HAP-1 (cell line): ENCODE results near the gene TOR1A.
"Not testable (repeated sequence)": the region's sequence is repeated elsewhere in the genome, so short reads cannot be mapped to it uniquely, and the experiment has no call there.

Experiments
- DNase-seq, 2 experiments: peaks; one replicate each; pipeline ENCODE4 v3.0.0-alpha.2; 2016 to 2020; ENCODE audit warnings: low spot score in 2 of 2
- H3K27me3 ChIP-seq: fragments of 250-450 bp; sonication (Bioruptor Pico); 2 replicates; pipeline ENCODE4 v1.5.1; 2020; ENCODE audit warnings: low read depth, mild to moderate bottlenecking, moderate library complexity
- H3K36me3 ChIP-seq: fragments of 250-450 bp; sonication (Bioruptor Pico); replicated peaks from 2 replicates; pipeline ENCODE4 v1.5.1; 2020; ENCODE audit warnings: mild to moderate bottlenecking
- H3K4me1 ChIP-seq: fragments of 250-450 bp; sonication (Bioruptor Pico); 2 replicates; pipeline ENCODE4 v1.5.1; 2020; ENCODE audit warnings: mild to moderate bottlenecking
- H3K4me3 ChIP-seq: fragments of 250-450 bp; sonication (Bioruptor Pico); 2 replicates; pipeline ENCODE4 v1.5.1; 2020; ENCODE audit warnings: mild to moderate bottlenecking, moderate library complexity
- H3K9me3 ChIP-seq: fragments of 250-450 bp; sonication (Bioruptor Pico); 2 replicates; pipeline ENCODE4 v1.5.1; 2020; ENCODE audit warnings: mild to moderate bottlenecking, moderate library complexity
- in situ Hi-C: fragments of 300-500 bp; cut with MboI; formaldehyde crosslinking; loops from 3 replicates; pipeline ENCODE4 v1.14.3; 2020; ENCODE audit warnings: low sequenced_read_pairs, inconsistent platforms, mixed read lengths

Gene TOR1A

DNA sequence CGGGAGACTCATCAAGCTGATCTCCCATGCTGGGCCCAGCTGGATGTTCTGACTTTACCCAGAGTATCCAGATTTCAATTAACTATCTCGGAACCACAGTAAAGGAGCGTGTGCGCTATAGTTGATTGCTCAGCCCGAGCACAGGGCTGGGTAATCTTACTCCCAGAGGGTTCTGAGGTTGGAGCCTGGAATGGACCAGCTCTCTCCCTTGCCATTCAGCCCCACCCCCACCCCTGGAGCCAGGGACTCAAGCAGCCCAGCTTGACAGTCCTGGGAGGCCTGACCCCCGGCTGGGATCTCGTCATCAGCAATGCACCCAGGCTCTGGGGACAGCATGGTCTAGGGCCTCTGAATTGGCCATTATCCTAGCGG lies 47.4 kb downstream of the TOR1A start:
- H3K4me3 ChIP-seq: no peak overlapping the region
- no peaks in the 10 kb centered on the region for H3K27me3 ChIP-seq
- DNase-seq: no peak
- in situ Hi-C loops: no loop called here
- no peaks in the 10 kb centered on the region for H3K9me3 ChIP-seq
- H3K4me1 ChIP-seq: no peaks in the 10 kb centered on the region
- H3K36me3 ChIP-seq: no peaks in the 10 kb centered on the region

DNA sequence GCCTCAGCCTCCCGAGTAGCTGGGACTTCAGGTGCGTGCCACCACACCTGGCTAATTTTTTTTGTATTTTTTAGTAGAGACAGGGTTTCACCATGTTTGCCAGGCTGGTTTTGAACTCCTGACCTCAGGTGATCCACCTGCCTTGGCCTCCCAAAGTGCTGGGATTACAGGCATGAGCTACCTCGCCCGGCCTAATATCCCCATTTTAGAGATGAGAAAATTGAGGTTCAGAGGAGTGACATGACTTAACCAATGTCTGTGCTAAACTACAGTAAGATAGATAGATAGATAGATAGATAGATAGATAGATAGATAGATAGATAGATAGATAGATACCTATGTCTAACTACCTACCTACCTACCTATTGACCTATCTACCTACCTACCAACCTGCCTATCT lies 47.8 kb downstream of the TOR1A start:
- DNase-seq, H3K4me1 ChIP-seq, H3K9me3 ChIP-seq, H3K27me3 ChIP-seq, H3K4me3 ChIP-seq, in situ Hi-C loops, H3K36me3 ChIP-seq: not testable (repeated sequence)

GRCh38 chr9:129775448-129775798 lies 48.5 kb downstream of the TOR1A start:
- DNase-seq: no peak
- Histone ChIP-seq H3K9me3 (no peaks in the 10 kb centered on the region), H3K4me1 (no peaks in the 10 kb centered on the region), H3K4me3 (no peak overlapping the region), H3K36me3 (no peaks in the 10 kb centered on the region), H3K27me3 (no peaks in the 10 kb centered on the region)
- in situ Hi-C loops: no loop called here

- in situ Hi-C loops: no loop called here
- H3K4me1 ChIP-seq: no peaks in the 10 kb centered on the region
- no peaks in the 10 kb centered on the region for H3K27me3 ChIP-seq
- no peak for DNase-seq
- H3K9me3 ChIP-seq: no peaks in the 10 kb centered on the region
- no peak overlapping the region for H3K4me3 ChIP-seq
- no peaks in the 10 kb centered on the region for H3K36me3 ChIP-seq
These were observed 49.0 kb downstream of the TOR1A start for GRCh38 chr9:129774791-129775447.

DNA sequence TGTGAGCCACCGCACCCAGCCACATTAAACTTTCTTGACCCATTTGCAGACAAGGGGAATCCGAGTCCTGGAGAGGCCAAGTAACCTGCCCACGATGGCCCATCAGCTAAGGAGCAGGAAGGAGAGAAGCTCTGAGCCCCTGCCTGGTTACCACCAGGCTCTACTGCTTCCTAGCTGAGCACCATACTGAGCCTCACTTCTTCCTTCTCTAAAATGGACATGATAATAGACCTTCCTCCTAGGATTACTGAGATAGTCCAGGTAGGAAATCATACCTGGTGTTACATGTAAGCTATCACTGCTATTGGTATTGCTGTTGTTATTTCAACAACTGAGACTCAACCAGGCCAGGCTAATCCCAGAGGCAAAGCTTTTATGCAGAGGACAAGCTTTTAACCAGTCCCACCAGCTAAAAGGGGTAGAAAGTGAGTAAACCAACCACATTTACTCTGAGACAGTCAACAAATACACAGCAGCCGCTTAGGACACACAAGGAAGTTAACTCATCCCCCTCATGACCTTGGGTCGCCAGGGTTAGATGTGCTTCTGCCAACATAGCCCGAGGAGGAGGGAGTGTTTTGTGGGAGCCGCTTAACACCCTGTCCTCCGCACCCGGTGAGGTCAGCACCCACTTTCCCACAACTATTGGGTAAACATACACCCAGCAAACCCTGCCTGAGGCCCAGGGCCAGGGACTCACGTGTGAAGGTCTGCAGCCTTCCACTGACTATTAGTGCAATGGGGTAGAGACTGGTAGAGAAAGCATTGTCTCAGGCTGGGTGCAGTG lies 50.5 kb downstream of the TOR1A start:
- no peaks in the 10 kb centered on the region for H3K27me3 ChIP-seq
- no peaks in the 10 kb centered on the region for H3K4me1 ChIP-seq
- H3K9me3 ChIP-seq: no peaks in the 10 kb centered on the region
- no peak overlapping the region for H3K4me3 ChIP-seq
- DNase-seq: no peak
- in situ Hi-C loops: no loop called here
- H3K36me3 ChIP-seq: no peaks in the 10 kb centered on the region

- no peak for DNase-seq
- H3K36me3 ChIP-seq: no peaks in the 10 kb centered on the region
- H3K4me3 ChIP-seq: no peak overlapping the region
- H3K4me1 ChIP-seq: no peaks in the 10 kb centered on the region
- no peaks in the 10 kb centered on the region for H3K9me3 ChIP-seq
- no peaks in the 10 kb centered on the region for H3K27me3 ChIP-seq
- in situ Hi-C loops: no loop called here
These were observed 53.2 kb downstream of the TOR1A start for GRCh38 chr9:129770741-129771140.

DNA sequence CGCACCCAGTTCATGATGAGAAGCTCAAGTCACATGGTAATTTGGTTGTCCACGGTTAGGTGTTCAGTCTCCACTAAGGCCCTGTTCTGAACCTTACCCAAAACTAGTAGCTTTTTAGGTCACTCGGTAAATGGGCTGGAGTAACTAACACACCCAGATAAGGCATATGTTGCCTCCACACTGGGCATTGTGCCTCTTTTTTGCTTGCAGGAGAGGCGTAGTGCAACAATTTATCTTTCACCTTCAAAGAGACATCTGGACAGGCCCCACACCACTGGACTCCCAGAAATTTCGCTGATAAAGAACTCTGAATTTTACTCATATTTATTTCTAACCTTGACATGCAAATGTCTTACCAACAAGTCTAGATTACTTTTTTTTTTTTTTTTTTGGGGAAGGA lies 54.3 kb downstream of the TOR1A start:
- Histone ChIP-seq H3K4me1 (no peaks in the 10 kb centered on the region), H3K4me3 (no peak overlapping the region), H3K9me3 (no peaks in the 10 kb centered on the region), H3K36me3 (no peaks in the 10 kb centered on the region), H3K27me3 (no peaks in the 10 kb centered on the region)
- in situ Hi-C loops: no loop called here
- DNase-seq: no peak

DNA sequence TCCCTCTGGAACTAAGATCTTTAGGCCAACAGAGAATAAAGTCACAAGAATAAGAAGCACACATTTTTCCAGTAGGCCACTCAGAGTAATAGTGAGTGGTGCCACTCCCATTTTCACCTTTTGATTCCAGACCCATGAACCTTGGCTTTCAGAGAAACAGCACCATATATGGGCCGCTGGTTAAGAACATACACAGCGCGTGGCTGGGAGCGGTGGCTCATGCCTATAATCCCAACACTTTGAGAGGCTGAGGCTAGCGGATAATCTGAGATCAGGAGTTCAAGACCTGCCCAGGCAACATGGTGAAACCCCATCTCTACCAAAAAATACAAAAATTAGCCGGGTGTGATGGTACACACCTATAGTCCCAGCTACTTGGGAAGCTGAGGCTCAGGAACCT lies 55.5 kb downstream of the TOR1A start:
- Histone ChIP-seq H3K4me3 (no peak overlapping the region), H3K9me3 (no peaks in the 10 kb centered on the region), H3K27me3 (no peaks in the 10 kb centered on the region), H3K4me1 (no peaks in the 10 kb centered on the region), H3K36me3 (no peaks in the 10 kb centered on the region)
- no peak for DNase-seq
- in situ Hi-C loops: no loop called here

DNA sequence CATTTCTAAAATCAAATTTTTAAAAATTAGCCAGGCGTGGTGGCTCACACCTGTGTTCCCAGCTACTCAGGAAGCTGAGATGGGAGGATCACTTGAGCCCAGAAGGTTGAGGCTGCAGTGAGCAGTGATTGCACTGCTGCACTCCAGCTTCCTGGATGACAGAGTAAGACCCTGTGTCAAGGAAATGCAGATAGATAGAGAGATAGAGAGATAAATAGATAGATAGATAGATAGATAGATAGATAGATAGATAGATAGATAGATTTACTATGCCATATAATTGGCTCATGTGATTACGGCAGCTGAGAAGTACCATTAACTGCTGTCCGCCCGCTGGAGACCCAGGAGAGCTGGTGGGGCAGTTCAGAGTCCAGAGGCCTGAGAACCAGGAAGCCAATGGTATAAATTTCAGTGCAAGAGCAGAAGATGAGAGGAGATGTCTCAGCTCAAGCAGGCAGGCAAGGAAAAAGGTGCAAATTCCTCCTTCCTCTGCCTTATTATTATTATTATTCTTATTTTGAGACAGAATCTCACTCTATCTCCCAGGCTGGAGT lies 58.1 kb downstream of the TOR1A start:
- no peak for DNase-seq
- Histone ChIP-seq H3K4me1 (no peaks in the 10 kb centered on the region), H3K4me3 (no peak overlapping the region), H3K9me3 (no peaks in the 10 kb centered on the region), H3K36me3 (no peaks in the 10 kb centered on the region), H3K27me3 (no peaks in the 10 kb centered on the region)
- in situ Hi-C loops: no loop called here

GRCh38 chr9:129762985-129763926 lies 60.7 kb downstream of the TOR1A start:
- Histone ChIP-seq H3K27me3 (no peaks in the 10 kb centered on the region), H3K9me3 (no peaks in the 10 kb centered on the region), H3K4me1 (no peaks in the 10 kb centered on the region), H3K36me3 (no peaks in the 10 kb centered on the region), H3K4me3 (no peak overlapping the region)
- in situ Hi-C loops: no loop called here
- DNase-seq: no peak
